ENCODE data around the gene DDIT3. TPM values are rescaled to one million over a fixed set of nuclear protein-coding genes. Genes with fewer than 3 reads are reported as not detected.

DDIT3 gene
- total RNA-seq, 2 experiments from 2014 or later = 15.3 to 15.9 TPM

- H3K4me1 Mint-ChIP-seq = peaks cover 22% of the 10 kb centered on the region
- DNase-seq (no peak), ATAC-seq (no peak)
- H3K36me3 Mint-ChIP-seq = peaks cover 16% of the 10 kb centered on the region
- no peak overlapping the region for H3K4me3 Mint-ChIP-seq
- no peak overlapping the region for H3K27ac Mint-ChIP-seq
- no peaks in the 10 kb centered on the region for H3K27me3 Mint-ChIP-seq
- H3K9me3 Mint-ChIP-seq (ENCODE audit: low read depth) = no peaks in the 10 kb centered on the region
- CTCF ChIA-PET = no interaction called here
These were observed 20.7 kb upstream of the DDIT3 start for GRCh38 chr12:57541001-57541400.

- no peak overlapping the region for H3K27ac Mint-ChIP-seq
- ATAC-seq = no peak
These were observed 18.9 kb upstream of the DDIT3 start for GRCh38 chr12:57539134-57539768.

GRCh38 chr12:57536597-57536942, 16.3 kb upstream of the DDIT3 start:
- Mint-ChIP-seq H3K9me3 (ENCODE audit: low read depth) (no peaks in the 10 kb centered on the region), H3K27ac (no peak overlapping the region), H3K4me1 (no peaks in the 10 kb centered on the region), H3K4me3 (no peak overlapping the region), H3K36me3 (peaks cover 34% of the 10 kb centered on the region), H3K27me3 (no peaks in the 10 kb centered on the region)
- ATAC-seq = no peak
- CTCF ChIA-PET = interaction anchor here (1.2 to 2.2 kb wide), 2 partner anchors 10 to 60 kb away, joined by 3 to 6 read pairs; partner anchors contain the start of gene DCTN2
- DNase-seq = no peak

More at GRCh38 chr12:57539134-57539768, 18.9 kb upstream of the DDIT3 start:
- no peak for DNase-seq
- no peaks in the 10 kb centered on the region for H3K27me3 Mint-ChIP-seq
- CTCF ChIA-PET = interaction anchor here (0.7 to 1.1 kb wide), 2 partner anchors 8 to 82 kb away, joined by 3 read pairs; no protein-coding TSS in a partner anchor
- no peaks in the 10 kb centered on the region for H3K9me3 Mint-ChIP-seq (ENCODE audit: low read depth)
- peaks cover 9% of the 10 kb centered on the region for H3K4me1 Mint-ChIP-seq
- H3K36me3 Mint-ChIP-seq = peaks cover 18% of the 10 kb centered on the region
- H3K4me3 Mint-ChIP-seq = no peak overlapping the region

- H3K4me3 Mint-ChIP-seq = no peak overlapping the region
- DNase-seq = no peak
- H3K27ac Mint-ChIP-seq = no peak overlapping the region
- no peak for ATAC-seq
- no peaks in the 10 kb centered on the region for H3K4me1 Mint-ChIP-seq
- peaks cover 36% of the 10 kb centered on the region for H3K36me3 Mint-ChIP-seq
- no peaks in the 10 kb centered on the region for H3K9me3 Mint-ChIP-seq (ENCODE audit: low read depth)
- no peaks in the 10 kb centered on the region for H3K27me3 Mint-ChIP-seq
- CTCF ChIA-PET = interaction anchor here (1.2 to 2.2 kb wide), 2 partner anchors 11 to 60 kb away, joined by 3 to 6 read pairs; partner anchors contain the start of gene DCTN2
These were observed 15.7 kb upstream of the DDIT3 start for GRCh38 chr12:57535764-57536596.

GRCh38 chr12:57534991-57535543, 14.8 kb upstream of the DDIT3 start:
- H3K4me1 Mint-ChIP-seq = no peaks in the 10 kb centered on the region
- H3K9me3 Mint-ChIP-seq (ENCODE audit: low read depth) = no peaks in the 10 kb centered on the region
- H3K27ac Mint-ChIP-seq = no peak overlapping the region
- no peaks in the 10 kb centered on the region for H3K27me3 Mint-ChIP-seq
- DNase-seq (no peak), ATAC-seq (no peak)
- CTCF ChIA-PET = interaction anchor here (1.0 kb wide), 1 partner anchor 79 kb away, joined by 3 read pairs; no protein-coding TSS in a partner anchor
- H3K36me3 Mint-ChIP-seq = peaks cover 39% of the 10 kb centered on the region
- no peak overlapping the region for H3K4me3 Mint-ChIP-seq

GRCh38 chr12:57534250-57534649, 13.9 kb upstream of the DDIT3 start:
- no peaks in the 10 kb centered on the region for H3K9me3 Mint-ChIP-seq (ENCODE audit: low read depth)
- CTCF ChIA-PET = interaction anchor here (0.5 to 1.0 kb wide), 2 partner anchors 78 to 1142 kb away, joined by 3 read pairs; no protein-coding TSS in a partner anchor
- peaks cover 40% of the 10 kb centered on the region for H3K36me3 Mint-ChIP-seq
- no peak overlapping the region for H3K27ac Mint-ChIP-seq
- no peaks in the 10 kb centered on the region for H3K4me1 Mint-ChIP-seq
- H3K4me3 Mint-ChIP-seq = no peak overlapping the region
- H3K27me3 Mint-ChIP-seq = no peaks in the 10 kb centered on the region
- no peak for DNase-seq
- ATAC-seq = no peak

- CTCF ChIA-PET = no interaction called here
- H3K4me3 Mint-ChIP-seq = no peak overlapping the region
- H3K9me3 Mint-ChIP-seq (ENCODE audit: low read depth) = no peaks in the 10 kb centered on the region
- ATAC-seq = no peak
- DNase-seq = no peak
- no peaks in the 10 kb centered on the region for H3K4me1 Mint-ChIP-seq
- H3K27ac Mint-ChIP-seq = no peak overlapping the region
- H3K27me3 Mint-ChIP-seq = no peaks in the 10 kb centered on the region
- H3K36me3 Mint-ChIP-seq = peaks cover 41% of the 10 kb centered on the region
These were observed 12.8 kb upstream of the DDIT3 start for GRCh38 chr12:57533108-57533507.

GRCh38 chr12:57531836-57532235, 11.5 kb upstream of the DDIT3 start:
- Mint-ChIP-seq H3K27ac (no peak overlapping the region), H3K4me1 (no peaks in the 10 kb centered on the region), H3K9me3 (ENCODE audit: low read depth) (no peaks in the 10 kb centered on the region), H3K4me3 (no peak overlapping the region), H3K27me3 (no peaks in the 10 kb centered on the region), H3K36me3 (peaks cover 44% of the 10 kb centered on the region)
- ATAC-seq = no peak
- DNase-seq = no peak
- CTCF ChIA-PET = no interaction called here

GRCh38 chr12:57530396-57531142, 10.3 kb upstream of the DDIT3 start:
- no peaks in the 10 kb centered on the region for H3K4me1 Mint-ChIP-seq
- DNase-seq (no peak), ATAC-seq (no peak)
- H3K27ac Mint-ChIP-seq = no peak overlapping the region
- CTCF ChIA-PET = interaction anchor here (0.8 to 1.5 kb wide), 2 partner anchors 10 to 75 kb away, joined by 3 to 5 read pairs; no protein-coding TSS in a partner anchor
- no peaks in the 10 kb centered on the region for H3K27me3 Mint-ChIP-seq
- peaks cover 42% of the 10 kb centered on the region for H3K36me3 Mint-ChIP-seq
- no peaks in the 10 kb centered on the region for H3K9me3 Mint-ChIP-seq (ENCODE audit: low read depth)
- H3K4me3 Mint-ChIP-seq = no peak overlapping the region

GRCh38 chr12:57529831-57530230, 9.5 kb upstream of the DDIT3 start:
- ATAC-seq = no peak
- H3K9me3 Mint-ChIP-seq (ENCODE audit: low read depth) = no peaks in the 10 kb centered on the region
- H3K4me3 Mint-ChIP-seq = no peak overlapping the region
- no peak for DNase-seq
- H3K27me3 Mint-ChIP-seq = no peaks in the 10 kb centered on the region
- H3K36me3 Mint-ChIP-seq = peaks cover 39% of the 10 kb centered on the region
- CTCF ChIA-PET = interaction anchor here (1.5 kb wide), 1 partner anchor 10 kb away, joined by 5 read pairs; no protein-coding TSS in a partner anchor
- H3K27ac Mint-ChIP-seq = no peak overlapping the region
- H3K4me1 Mint-ChIP-seq = peaks cover 3% of the 10 kb centered on the region

GRCh38 chr12:57528831-57529555, 8.7 kb upstream of the DDIT3 start:
- DNase-seq (no peak), ATAC-seq (no peak)
- Mint-ChIP-seq H3K4me3 (no peak overlapping the region), H3K27me3 (no peaks in the 10 kb centered on the region), H3K4me1 (peaks cover 9% of the 10 kb centered on the region), H3K27ac (no peak overlapping the region), H3K36me3 (peaks cover 40% of the 10 kb centered on the region), H3K9me3 (ENCODE audit: low read depth) (no peaks in the 10 kb centered on the region)
- CTCF ChIA-PET = no interaction called here

- Mint-ChIP-seq H3K27me3 (no peaks in the 10 kb centered on the region), H3K36me3 (peaks cover 37% of the 10 kb centered on the region), H3K27ac (no peak overlapping the region), H3K4me1 (peaks cover 17% of the 10 kb centered on the region), H3K4me3 (no peak overlapping the region), H3K9me3 (ENCODE audit: low read depth) (no peaks in the 10 kb centered on the region)
- CTCF ChIA-PET = no interaction called here
- DNase-seq (no peak), ATAC-seq (no peak)
These were observed 7.9 kb upstream of the DDIT3 start for GRCh38 chr12:57528176-57528575.
